Right ventricle myocardium superior (tissue), 1 donor: ENCODE data around the gene ARL8B. TPM values are rescaled to one million over a fixed set of nuclear protein-coding genes. Genes with fewer than 3 reads are reported as not detected.
"Not testable (repeated sequence)": the region's sequence is repeated elsewhere in the genome, so short reads cannot be mapped to it uniquely, and the experiment has no call there.

ENCODE experiments used
- ATAC-seq: fragments of 200-7000 bp; cut with Tn5 transposase; one replicate; pipeline ENCODE4 v1.9.1; 2020; ENCODE audit warnings: mild to moderate bottlenecking; ENCODE audit not compliant: poor library complexity
- DNase-seq: peaks from one replicate; pipeline ENCODE4 v3.0.0-alpha.2; 2020
- intact Hi-C: fragments of 100-400 bp; cut with DNase I; formaldehyde crosslinking; loops from one replicate; pipeline ENCODE4 v1.11.2; 2022
- total RNA-seq: library from RNA; stranded (reverse); fragmentation: NEBNext Ultra II Directional; extraction: Animal tissue kit (Norgen Biotek cat#: 25700); gene quantifications from one replicate; pipeline ENCODE4 v1.2.1, GENCODE V29; 2021
- donor health status: DM: no; HTN: yes; CAD: no; lungs with severe emphysema.

The ARL8B gene
- total RNA-seq, 1 donor from 2014 or later, result 62.2 TPM

- ATAC-seq (no peak), DNase-seq (no peak)
- intact Hi-C loops, result no loop called here
Measured at GRCh38 chr3:5170975-5171374, 48.9 kb downstream of the ARL8B start.

GRCh38 chr3:5172018-5172417, 49.9 kb downstream of the ARL8B start:
- intact Hi-C loops, result no loop called here
- no peak for DNase-seq
- no peak for ATAC-seq

- DNase-seq, ATAC-seq, intact Hi-C loops: not testable (repeated sequence)
Measured at GRCh38 chr3:5179036-5179435, 56.9 kb downstream of the ARL8B start.

- no peak for ATAC-seq
- intact Hi-C loops, result no loop called here
Measured at GRCh38 chr3:5181469-5182141, 59.5 kb downstream of the ARL8B start.

DNA sequence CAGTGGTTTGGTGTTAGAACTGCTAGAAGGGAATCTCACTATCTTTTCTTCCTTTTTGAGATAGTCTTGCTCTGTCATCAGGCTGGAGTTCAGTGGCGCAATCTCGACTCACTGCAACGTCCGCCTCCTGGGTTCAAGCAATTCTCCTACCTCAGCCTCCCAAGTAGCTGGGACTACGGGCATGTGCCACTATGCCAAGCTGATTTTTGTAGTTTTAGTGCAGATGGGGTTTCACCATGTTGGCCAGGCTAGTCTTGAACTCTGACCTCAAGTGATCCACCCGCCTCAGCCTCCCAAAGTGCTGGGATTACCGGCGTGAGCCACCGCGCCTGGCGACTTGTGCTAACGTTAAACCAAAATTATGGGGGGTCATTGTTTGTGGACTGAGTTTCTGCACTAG, 61.6 kb downstream of the ARL8B start:
- DNase-seq, ATAC-seq: not testable (repeated sequence)
- intact Hi-C loops, result loop anchor here (2.0 kb wide), 1 partner anchor 31 kb away; no protein-coding TSS in a partner anchor

More at GRCh38 chr3:5181469-5182141, 59.5 kb downstream of the ARL8B start:
- DNase-seq, result no peak

DNA sequence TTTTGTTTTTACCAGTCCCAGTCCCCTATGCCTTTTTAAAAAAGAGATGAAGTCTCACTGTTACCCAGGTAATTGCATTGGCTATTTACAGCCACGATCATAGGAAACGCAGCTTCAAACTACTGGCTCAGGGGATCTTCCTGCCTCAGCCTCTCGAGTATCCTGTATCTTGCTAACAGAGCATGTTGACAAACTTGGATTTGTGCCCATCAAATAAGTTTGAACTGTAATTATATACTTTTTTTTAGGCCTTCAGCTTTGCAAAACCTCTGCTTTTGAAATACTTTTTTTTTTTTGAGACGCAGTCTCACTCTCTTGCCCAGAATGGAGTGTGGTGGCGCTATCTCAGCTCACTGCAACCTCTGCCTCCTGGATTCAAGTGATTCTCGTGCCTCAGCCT, 62.4 kb downstream of the ARL8B start:
- intact Hi-C loops, result loop anchor here (2.0 kb wide), 1 partner anchor 32 kb away; no protein-coding TSS in a partner anchor
- ATAC-seq (no peak), DNase-seq (no peak)

- ATAC-seq (no peak), DNase-seq (no peak)
- intact Hi-C loops, result loop anchor here (2.0 to 5.0 kb wide), 2 partner anchors 32 to 63 kb away; partner anchors contain the start of gene ARL8B
Measured at GRCh38 chr3:5185093-5185673, 63.1 kb downstream of the ARL8B start.

DNA sequence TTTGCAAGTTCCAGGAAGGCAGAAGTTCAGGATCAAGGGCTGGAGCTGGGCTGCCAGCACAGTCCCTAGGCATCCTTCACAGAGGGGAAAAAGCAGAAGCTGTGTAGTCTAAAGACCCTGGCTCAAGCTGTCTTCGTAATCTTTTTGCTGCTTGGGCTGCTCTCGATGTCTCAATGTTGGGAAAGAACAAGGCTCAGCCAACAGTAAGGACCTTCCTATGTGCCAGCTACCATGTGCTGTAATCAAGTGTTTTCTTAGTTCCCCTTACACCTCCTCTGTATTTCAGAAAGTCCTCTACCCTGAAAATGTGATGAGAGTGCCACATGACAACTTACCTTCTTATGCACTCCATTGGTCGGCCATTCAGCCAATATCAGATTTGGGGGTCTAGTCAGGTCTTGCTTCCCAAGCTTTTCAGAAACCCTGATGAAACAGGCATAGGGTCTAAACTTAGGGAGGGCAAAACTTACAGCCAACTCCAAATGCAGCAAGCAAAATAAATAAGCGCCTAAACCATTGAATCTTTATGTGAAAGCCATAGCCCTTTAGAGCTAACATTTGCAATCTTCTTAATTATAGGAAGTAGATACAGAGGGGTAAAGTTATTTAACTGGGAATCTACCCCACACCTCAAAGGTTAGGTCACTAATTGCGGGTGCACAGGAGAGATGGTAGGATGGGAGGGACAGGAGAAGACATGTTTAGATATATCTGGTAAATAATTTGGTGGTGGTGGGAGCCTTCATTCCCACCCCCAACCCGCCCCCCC, 64.2 kb downstream of the ARL8B start:
- no peak for ATAC-seq

DNA sequence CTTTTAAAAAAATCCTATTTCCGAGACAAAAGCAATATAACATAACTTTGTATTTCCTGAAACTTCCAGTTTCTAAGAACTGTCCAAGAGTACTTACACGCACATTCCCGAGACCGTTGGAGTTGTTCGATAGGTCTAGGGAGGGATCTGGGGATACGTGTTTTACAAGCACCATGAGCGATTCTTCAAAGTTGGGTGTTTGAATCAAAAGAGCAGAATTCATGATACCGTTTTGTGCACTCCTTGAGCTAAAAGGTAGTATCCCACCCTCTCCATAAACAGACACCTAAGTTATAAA, 64.7 kb downstream of the ARL8B start:
- intact Hi-C loops, result loop anchor here (5.0 kb wide), 1 partner anchor 65 kb away; the partner anchor contains the start of gene ARL8B
- ATAC-seq (no peak), DNase-seq (no peak)

More for the DNA sequence above, 64.2 kb downstream of the ARL8B start:
- intact Hi-C loops, result loop anchor here (5.0 kb wide), 1 partner anchor 64 kb away; the partner anchor contains the start of gene ARL8B
- DNase-seq, result no peak

DNA sequence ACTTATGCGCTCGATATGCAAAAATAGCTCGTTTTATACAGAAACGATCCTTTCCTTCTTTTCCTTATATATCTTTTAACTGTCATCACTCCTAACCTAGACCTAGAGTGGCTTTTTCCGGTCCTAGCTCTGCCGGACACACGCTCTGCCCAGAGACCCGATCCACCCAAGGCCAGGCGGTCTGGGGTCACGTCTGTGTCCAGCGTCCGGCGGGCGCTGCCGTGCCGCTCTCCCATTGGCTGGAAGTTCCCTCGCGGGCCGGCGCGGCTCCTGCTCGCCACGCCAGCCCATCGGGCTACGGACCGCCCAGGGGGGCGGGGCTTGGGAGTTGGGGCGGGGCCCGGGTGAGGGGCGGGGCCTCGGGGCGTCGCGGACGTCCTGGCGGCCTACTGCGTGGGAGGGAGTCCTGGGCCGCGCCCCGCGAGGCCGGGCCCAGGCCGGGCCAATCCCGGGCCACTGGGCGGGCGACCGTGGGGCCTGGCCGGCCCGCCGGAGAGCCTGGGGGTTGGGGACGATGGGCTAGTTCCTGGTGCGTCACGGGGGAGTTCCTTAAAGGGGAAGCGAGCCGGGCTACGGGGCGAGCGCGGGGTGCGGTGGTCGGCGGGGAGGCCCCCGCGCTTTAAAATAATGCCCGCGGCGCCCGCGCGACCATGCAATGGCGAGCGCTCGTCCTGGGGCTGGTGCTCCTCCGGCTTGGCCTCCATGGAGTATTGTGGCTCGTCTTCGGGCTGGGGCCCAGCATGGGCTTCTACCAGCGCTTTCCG, 65.2 kb downstream of the ARL8B start, which contains the start of gene EDEM1:
Gene EDEM1, plus strand, starts transcription at position 552 of the 764 bp plus-strand sequence. Its CDS starts 99 bp downstream, at position 651.
- DNase-seq, result peak; percentile 96
- ATAC-seq, result peak; percentile 97
- intact Hi-C loops, result loop anchor here (5.0 kb wide), 1 partner anchor 65 kb away; the partner anchor contains the start of gene ARL8B

- ATAC-seq (peak; percentile 56), DNase-seq (peak; percentile 73)
- intact Hi-C loops, result loop anchor here (5.0 kb wide), 1 partner anchor 66 kb away; the partner anchor contains the start of gene ARL8B
Measured at GRCh38 chr3:5187920-5188418, 65.9 kb downstream of the ARL8B start.

DNA sequence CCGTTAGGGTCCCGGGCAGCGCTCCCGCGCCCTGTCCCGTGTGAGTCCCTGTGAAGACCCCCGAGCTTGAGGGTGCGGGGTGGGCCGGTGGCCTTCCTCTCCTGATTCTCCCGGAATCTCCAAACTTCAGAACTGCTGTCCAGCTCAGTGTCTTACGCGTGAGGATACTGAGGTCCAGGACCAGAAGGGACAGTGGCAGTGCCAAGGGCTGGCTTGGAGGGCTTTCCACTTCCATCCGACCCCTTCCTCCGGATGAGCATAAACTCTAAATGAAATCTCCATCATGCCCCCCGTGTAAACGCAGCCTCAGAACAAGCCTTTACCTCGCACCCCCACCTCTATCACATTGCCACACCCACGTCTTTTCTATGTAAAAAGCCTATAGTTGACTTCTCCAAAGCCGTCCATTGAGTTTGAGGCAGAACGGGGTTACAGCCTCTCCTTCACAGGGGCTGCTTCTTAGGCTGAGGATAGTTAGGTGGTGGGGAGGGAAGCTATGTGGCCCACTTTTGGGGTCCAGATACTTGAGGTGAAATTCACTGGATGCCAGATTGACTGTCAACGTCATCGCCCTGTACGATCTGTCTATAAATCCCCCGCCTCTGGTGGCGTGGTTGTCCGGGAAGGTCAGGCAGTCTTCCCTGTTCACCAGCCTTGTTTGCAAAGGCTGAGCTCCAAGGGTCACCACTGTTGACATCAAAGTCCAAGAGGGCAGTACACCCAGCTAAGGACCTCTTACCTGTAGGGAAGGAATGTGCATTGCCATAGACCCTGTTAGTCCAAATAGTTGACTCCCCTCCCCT, 66.5 kb downstream of the ARL8B start:
- ATAC-seq (no peak), DNase-seq (no peak)
- intact Hi-C loops, result loop anchor here (5.0 kb wide), 1 partner anchor 66 kb away; the partner anchor contains the start of gene ARL8B

GRCh38 chr3:5190147-5190791, 68.2 kb downstream of the ARL8B start:
- ATAC-seq, result no peak
- intact Hi-C loops, result no loop called here
- DNase-seq, result no peak

DNA sequence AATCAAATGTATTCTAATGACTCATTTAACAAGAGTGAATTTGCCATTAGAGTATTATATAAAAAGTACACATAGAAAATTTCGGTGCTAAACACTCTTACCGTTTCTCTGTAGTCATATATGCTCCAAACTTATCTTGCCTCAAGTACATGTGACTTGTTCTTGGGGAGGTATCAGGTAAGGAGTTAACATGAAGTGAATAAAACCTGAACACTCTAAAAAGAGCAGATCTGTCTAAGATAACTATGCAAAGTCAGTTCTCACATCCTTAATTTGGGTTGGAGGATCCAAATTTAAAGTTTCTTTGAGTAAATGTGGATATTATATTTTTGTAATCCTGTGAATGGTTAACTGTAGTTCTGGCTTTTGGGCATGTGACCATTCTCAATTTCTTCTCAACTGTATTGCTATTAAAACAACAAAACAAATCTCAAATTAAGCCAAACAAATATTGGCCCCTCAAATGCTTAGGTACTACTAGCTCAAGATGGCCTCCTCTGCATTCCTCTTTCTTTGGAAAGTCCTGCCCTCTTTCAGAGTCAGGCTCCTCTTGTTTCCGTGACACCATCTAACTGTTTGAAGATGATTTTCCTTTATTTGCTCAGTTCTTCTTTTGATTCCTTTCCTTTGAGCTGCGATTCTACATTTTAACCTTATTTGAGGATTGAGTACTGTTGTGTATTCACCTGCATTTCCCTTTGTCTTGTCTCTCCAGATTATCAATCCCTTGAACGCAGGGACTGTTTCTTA, 69.6 kb downstream of the ARL8B start:
- ATAC-seq (no peak), DNase-seq (no peak)
- intact Hi-C loops, result no loop called here

GRCh38 chr3:5192571-5193365, 70.7 kb downstream of the ARL8B start:
- intact Hi-C loops, result no loop called here
- ATAC-seq (no peak), DNase-seq (no peak)

DNA sequence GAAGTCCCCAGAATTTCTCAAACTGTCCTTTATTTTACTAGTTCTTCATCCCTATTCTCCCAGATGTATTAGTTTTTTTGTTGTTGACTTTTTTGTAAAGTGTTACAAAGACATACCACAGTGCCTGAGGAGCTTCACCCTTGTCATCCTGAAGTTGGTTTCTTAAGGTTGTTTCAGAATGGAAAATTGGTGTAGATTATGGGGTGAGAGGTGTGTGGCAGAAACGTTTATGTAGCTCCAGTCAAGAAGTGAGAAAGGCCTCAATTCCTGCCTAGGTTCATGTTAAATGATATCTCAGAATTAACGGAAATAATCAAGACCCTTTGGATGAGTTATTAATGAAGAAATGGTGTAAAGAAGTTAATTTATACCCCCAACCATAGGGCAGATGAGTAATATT, 72.2 kb downstream of the ARL8B start:
- ATAC-seq, result no peak

More for the DNA sequence above, 72.2 kb downstream of the ARL8B start:
- DNase-seq, result no peak
- intact Hi-C loops, result no loop called here
